ENCODE measurements around the gene PDHB. TPM values are rescaled to one million over a fixed set of nuclear protein-coding genes. Genes with fewer than 3 reads are reported as not detected.
A peak's percentile ranks its signal among the peaks of the same experiment; 100 is the strongest.

PDHB gene
- total RNA-seq, result 100 to 1,000 TPM; 115 to 148 (median 134) TPM
- 242 TPM for polyA plus RNA-seq
- long read RNA-seq, donor 1, transcript PDHB-202 (9 exons, 1,478 nt), result minor isoform, 6 of 328 reads
- long read RNA-seq, donor 1, transcript PDHB-201 (10 exons, 1,527 nt), result major isoform, 311 of 328 reads
- long read RNA-seq, donor 1, partial matches to known transcripts, result 1 of 328 reads
- long read RNA-seq, donor 1, other reads (novel, unspliced or antisense), result 7 of 328 reads
- long read RNA-seq, donor 2, transcript PDHB-202 (9 exons, 1,478 nt), result minor isoform, 7 of 139 reads
- long read RNA-seq, donor 2, transcript PDHB-201 (10 exons, 1,527 nt), result major isoform, 119 of 139 reads
- long read RNA-seq, donor 2, partial matches to known transcripts, result 3 of 139 reads
- long read RNA-seq, donor 2, other reads (novel, unspliced or antisense), result 6 of 139 reads
- long read RNA-seq, donor 3, transcript PDHB-202 (9 exons, 1,478 nt), result minor isoform, 12 of 680 reads
- long read RNA-seq, donor 3, transcript PDHB-201 (10 exons, 1,527 nt), result major isoform, 632 of 680 reads
- long read RNA-seq, donor 3, transcript PDHB-203 (9 exons, 1,535 nt), result minor isoform, 13 of 680 reads
- long read RNA-seq, donor 3, partial matches to known transcripts, result 9 of 680 reads
- long read RNA-seq, donor 3, other reads (novel, unspliced or antisense), result 14 of 680 reads
- long read RNA-seq, donor 4, transcript PDHB-201 (10 exons, 1,527 nt), result major isoform, 120 of 133 reads
- long read RNA-seq, donor 4, partial matches to known transcripts, result 4 of 133 reads
- long read RNA-seq, donor 4, other reads (novel, unspliced or antisense), result 2 of 133 reads

- under 1% methylated on average over 67 of the region's 67 CpGs for WGBS
- no peaks in the 10 kb centered on the region for H3K27me3 ChIP-seq (ENCODE audit: control insufficient read depth, insufficient read depth)
- H3K4me3 ChIP-seq (ENCODE audit: low read length), result peak within 1 kb of the TSS; percentile 53
- no peaks in the 10 kb centered on the region for H3K9me3 ChIP-seq (ENCODE audit: control insufficient read depth, low read length)
- ATAC-seq (peak; percentile 98), DNase-seq (peak; percentile 96 to 98 (median 97))
- intact Hi-C loops (cut with DNase I), result no loop called here
- H3K4me1 ChIP-seq (ENCODE audit: control insufficient read depth, insufficient read depth, low read length), result no peaks in the 10 kb centered on the region
- H3K27ac ChIP-seq (ENCODE audit: low read length), result peak within 1 kb of the TSS; percentile 86
These were observed at the start of gene PDHB for GRCh38 chr3:58433400-58434167. Gene PDHB, minus strand, starts transcription at chr3:58433832. Its CDS starts 23 bp downstream, at chr3:58433809.

DNA sequence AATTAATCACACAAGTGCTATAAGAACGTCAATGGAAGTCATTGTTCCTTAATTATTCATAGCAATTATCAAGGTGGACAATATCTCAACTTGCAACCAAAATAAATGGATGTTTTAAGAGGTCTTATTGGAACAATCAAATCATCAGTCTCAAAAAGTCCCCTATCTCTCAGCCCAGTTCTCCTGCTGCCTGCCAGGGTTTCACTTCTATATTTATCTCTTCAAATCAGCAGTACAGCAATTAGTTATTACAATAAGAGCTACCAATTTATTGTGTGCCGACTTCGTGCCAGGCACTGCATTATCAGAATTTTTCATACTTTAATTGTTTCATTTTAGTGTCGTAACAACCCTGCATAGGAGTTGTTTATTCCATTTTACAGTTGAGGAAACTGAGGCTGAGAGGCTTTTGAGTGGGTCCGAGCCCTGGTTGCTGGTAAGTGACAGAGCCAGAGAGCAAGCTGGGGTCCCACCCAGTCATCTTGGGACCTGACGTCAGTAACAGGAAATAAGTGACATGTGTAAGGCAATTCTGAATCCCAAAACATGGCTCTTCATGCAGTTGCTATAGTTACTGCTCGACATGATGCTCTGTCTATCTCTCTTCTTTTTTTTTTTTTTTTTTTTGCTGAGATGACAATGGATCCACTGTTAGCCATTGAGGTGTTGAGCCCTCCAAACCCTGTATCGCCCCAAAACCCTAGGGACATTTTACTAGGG is 49.4 kb upstream of the PDHB start:
- no peak for DNase-seq
- H3K27ac ChIP-seq (ENCODE audit: low read length), result no peak overlapping the region
- intact Hi-C loops (cut with DNase I), result no loop called here
- no peak overlapping the region for H3K4me3 ChIP-seq (ENCODE audit: low read length)
- H3K27me3 ChIP-seq (ENCODE audit: control insufficient read depth, insufficient read depth), result no peaks in the 10 kb centered on the region
- WGBS, result 35% methylated on average over 8 of the region's 8 CpGs
- H3K9me3 ChIP-seq (ENCODE audit: control insufficient read depth, low read length), result no peaks in the 10 kb centered on the region
- ATAC-seq, result no peak
- peaks cover 5% of the 10 kb centered on the region for H3K4me1 ChIP-seq (ENCODE audit: control insufficient read depth, insufficient read depth, low read length)

GRCh38 chr3:58480309-58480708 is 46.7 kb upstream of the PDHB start:
- ATAC-seq (no peak), DNase-seq (no peak)
- intact Hi-C loops (cut with DNase I), result no loop called here

DNA sequence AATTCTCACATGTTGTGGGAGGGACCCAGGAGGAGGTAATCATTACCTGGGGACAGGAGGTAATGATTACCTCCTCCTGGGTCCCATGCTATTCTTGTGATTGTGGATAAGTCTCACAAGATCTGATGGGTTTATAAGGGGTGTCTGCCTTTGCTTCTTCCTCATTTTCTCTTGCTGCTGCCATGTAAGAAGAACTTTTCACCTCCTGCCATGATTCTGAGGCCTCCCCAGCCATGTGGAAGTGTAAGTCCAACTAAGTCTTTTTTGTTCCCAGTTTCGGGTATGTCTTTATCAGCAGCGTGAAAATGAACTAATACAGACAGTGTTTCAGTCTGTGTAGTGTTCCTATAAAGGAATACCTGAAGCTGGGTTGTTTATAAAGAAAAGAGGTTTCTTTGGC is 45.1 kb upstream of the PDHB start:
- Histone ChIP-seq H3K4me1 (ENCODE audit: control insufficient read depth, insufficient read depth, low read length) (no peaks in the 10 kb centered on the region), H3K4me3 (ENCODE audit: low read length) (no peak overlapping the region), H3K9me3 (ENCODE audit: control insufficient read depth, low read length) (no peaks in the 10 kb centered on the region), H3K27me3 (ENCODE audit: control insufficient read depth, insufficient read depth) (no peaks in the 10 kb centered on the region), H3K27ac (ENCODE audit: low read length) (no peak overlapping the region)
- DNase-seq (no peak), ATAC-seq (no peak)
- WGBS, result 88% methylated on average over 2 of the region's 2 CpGs
- intact Hi-C loops (cut with DNase I), result no loop called here

More at GRCh38 chr3:58480309-58480708, 46.7 kb upstream of the PDHB start:
- no peak overlapping the region for H3K27ac ChIP-seq (ENCODE audit: low read length)
- peaks cover 5% of the 10 kb centered on the region for H3K4me1 ChIP-seq (ENCODE audit: control insufficient read depth, insufficient read depth, low read length)
- no peak overlapping the region for H3K4me3 ChIP-seq (ENCODE audit: low read length)
- 91% methylated on average over 2 of the region's 2 CpGs for WGBS
- no peaks in the 10 kb centered on the region for H3K27me3 ChIP-seq (ENCODE audit: control insufficient read depth, insufficient read depth)
- no peaks in the 10 kb centered on the region for H3K9me3 ChIP-seq (ENCODE audit: control insufficient read depth, low read length)

GRCh38 chr3:58474967-58475578 is 41.4 kb upstream of the PDHB start:
- Histone ChIP-seq H3K4me3 (ENCODE audit: low read length) (no peak overlapping the region), H3K27ac (ENCODE audit: low read length) (no peak overlapping the region), H3K27me3 (ENCODE audit: control insufficient read depth, insufficient read depth) (no peaks in the 10 kb centered on the region), H3K9me3 (ENCODE audit: control insufficient read depth, low read length) (no peaks in the 10 kb centered on the region), H3K4me1 (ENCODE audit: control insufficient read depth, insufficient read depth, low read length) (no peaks in the 10 kb centered on the region)
- 58% methylated on average over 3 of the region's 3 CpGs for WGBS
- intact Hi-C loops (cut with DNase I), result no loop called here
- DNase-seq (no peak), ATAC-seq (no peak)

DNA sequence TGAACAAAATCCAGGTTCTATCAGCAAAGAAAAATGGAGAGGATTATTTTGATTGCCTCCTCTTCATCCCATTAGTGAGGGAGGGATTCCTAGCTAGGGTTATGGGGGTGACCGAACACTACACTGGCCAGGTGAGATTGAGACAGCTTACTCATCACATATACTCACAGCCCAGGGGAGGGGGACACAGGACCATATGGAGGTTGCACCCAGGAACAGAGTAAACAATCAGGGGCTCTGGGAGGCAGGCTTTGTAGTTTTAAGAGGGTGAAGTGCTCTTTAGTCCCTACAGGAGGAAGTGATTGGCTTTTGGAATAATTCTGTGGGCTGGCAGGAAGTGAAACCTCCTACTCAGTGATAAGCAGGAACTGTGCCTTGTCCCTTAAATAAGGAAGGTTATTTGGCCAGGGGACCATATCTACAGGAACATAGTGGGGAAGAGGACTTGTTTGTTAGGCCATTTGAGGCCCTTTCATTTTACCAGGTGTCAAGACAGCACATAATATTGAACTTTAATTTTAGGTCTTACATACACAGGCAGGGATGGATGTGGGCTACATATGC is 40.8 kb upstream of the PDHB start:
- H3K27me3 ChIP-seq (ENCODE audit: control insufficient read depth, insufficient read depth), result no peaks in the 10 kb centered on the region
- no peaks in the 10 kb centered on the region for H3K9me3 ChIP-seq (ENCODE audit: control insufficient read depth, low read length)
- intact Hi-C loops (cut with DNase I), result no loop called here
- ATAC-seq (peak; percentile 32 to 37), DNase-seq (no peak)
- H3K27ac ChIP-seq (ENCODE audit: low read length), result no peak overlapping the region
- WGBS, result 97% methylated on average over 1 of the region's 1 CpG
- no peaks in the 10 kb centered on the region for H3K4me1 ChIP-seq (ENCODE audit: control insufficient read depth, insufficient read depth, low read length)
- no peak overlapping the region for H3K4me3 ChIP-seq (ENCODE audit: low read length)

- no peaks in the 10 kb centered on the region for H3K27me3 ChIP-seq (ENCODE audit: control insufficient read depth, insufficient read depth)
- H3K9me3 ChIP-seq (ENCODE audit: control insufficient read depth, low read length), result no peaks in the 10 kb centered on the region
- H3K27ac ChIP-seq (ENCODE audit: low read length), result no peak overlapping the region
- intact Hi-C loops (cut with DNase I), result no loop called here
- no peak overlapping the region for H3K4me3 ChIP-seq (ENCODE audit: low read length)
- no peaks in the 10 kb centered on the region for H3K4me1 ChIP-seq (ENCODE audit: control insufficient read depth, insufficient read depth, low read length)
- WGBS, result 97% methylated on average over 1 of the region's 1 CpG
- DNase-seq (no peak), ATAC-seq (no peak)
These were observed 39.6 kb upstream of the PDHB start for GRCh38 chr3:58473275-58473674.

- intact Hi-C loops (cut with DNase I), result no loop called here
- ATAC-seq, result peak; percentile 81 to 91
- 56% methylated on average over 10 of the region's 10 CpGs for WGBS
- Histone ChIP-seq H3K4me1 (ENCODE audit: control insufficient read depth, insufficient read depth, low read length) (no peaks in the 10 kb centered on the region), H3K4me3 (ENCODE audit: low read length) (no peak overlapping the region), H3K27me3 (ENCODE audit: control insufficient read depth, insufficient read depth) (no peaks in the 10 kb centered on the region), H3K9me3 (ENCODE audit: control insufficient read depth, low read length) (no peaks in the 10 kb centered on the region), H3K27ac (ENCODE audit: low read length) (no peak overlapping the region)
- DNase-seq, result peak in 1 of 3 donors; percentile 22
These were observed 37.6 kb upstream of the PDHB start for GRCh38 chr3:58471025-58471887.

DNA sequence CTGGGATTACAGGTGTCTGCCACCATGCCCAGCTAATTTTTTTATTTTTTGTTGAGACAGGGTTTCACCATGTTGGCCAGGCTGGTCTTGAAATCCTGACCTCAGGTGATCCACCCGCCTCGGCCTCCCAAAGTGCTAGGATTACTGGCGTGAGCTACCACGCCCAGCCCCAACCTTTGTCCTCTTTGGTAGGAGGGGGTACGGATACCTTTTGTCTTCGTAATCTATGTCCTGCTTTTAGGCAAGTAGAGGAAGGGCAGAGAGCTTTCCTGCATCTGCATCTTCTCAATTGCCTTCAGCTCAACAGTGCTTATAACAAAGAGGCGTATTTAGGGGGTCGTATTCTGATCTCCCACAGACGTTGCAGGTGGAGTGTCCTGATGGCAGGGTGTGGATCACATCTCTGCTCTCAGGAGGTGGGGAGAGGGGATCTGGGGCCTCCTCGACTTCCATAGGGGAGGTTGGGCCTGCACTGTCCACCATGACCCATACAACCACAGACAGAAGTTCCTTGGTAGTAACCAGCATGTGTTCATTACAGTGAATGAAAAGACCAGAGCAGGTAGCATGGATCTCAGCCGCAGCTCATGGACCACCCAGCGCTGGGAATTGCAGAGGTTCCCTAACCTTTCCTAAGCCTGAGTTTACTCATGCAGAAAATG is 36.9 kb upstream of the PDHB start:
- 95% methylated on average over 12 of the region's 12 CpGs for WGBS
- no peaks in the 10 kb centered on the region for H3K4me1 ChIP-seq (ENCODE audit: control insufficient read depth, insufficient read depth, low read length)
- DNase-seq, result no peak
- H3K27ac ChIP-seq (ENCODE audit: low read length), result no peak overlapping the region
- no peaks in the 10 kb centered on the region for H3K27me3 ChIP-seq (ENCODE audit: control insufficient read depth, insufficient read depth)
- H3K4me3 ChIP-seq (ENCODE audit: low read length), result no peak overlapping the region
- no peaks in the 10 kb centered on the region for H3K9me3 ChIP-seq (ENCODE audit: control insufficient read depth, low read length)
- ATAC-seq, result peak in 1 of 2 donors; percentile 7
- intact Hi-C loops (cut with DNase I), result no loop called here
